ENCODE measurements around the gene PPP4R1.
"Not testable (repeated sequence)": the region's sequence is repeated elsewhere in the genome, so short reads cannot be mapped to it uniquely, and the experiment has no call there.

PPP4R1 gene

GRCh38 chr18:9630444-9630843, 16.1 kb upstream of the PPP4R1 start:
- DNase-seq (ENCODE audit: low read depth, low spot score) = no peak

DNA sequence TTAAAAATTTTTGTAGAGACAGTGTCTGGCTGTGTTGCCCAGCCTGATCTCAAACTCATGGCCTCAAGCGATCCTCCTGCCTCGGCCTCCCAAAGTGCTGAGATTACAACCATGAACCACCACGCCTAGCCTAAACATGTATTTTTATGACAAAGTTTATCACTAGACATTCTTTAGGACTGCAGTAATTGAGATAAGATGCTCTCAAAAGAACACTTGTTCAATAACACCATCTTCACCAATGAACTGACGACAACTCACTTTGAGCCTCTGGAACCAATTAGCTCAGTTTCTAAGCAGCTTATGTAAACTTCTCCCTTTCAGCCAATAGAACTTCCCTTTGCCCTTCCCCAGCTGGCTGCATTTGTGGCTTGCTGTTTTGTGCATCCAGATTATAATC, 15.3 kb upstream of the PPP4R1 start:
- no peak for DNase-seq (ENCODE audit: low read depth, low spot score)

- DNase-seq (ENCODE audit: low read depth, low spot score) = no peak
Observed at GRCh38 chr18:9628984-9629383, 14.6 kb upstream of the PPP4R1 start.

GRCh38 chr18:9627642-9628041, 13.3 kb upstream of the PPP4R1 start:
- no peak for DNase-seq (ENCODE audit: low read depth, low spot score)

DNA sequence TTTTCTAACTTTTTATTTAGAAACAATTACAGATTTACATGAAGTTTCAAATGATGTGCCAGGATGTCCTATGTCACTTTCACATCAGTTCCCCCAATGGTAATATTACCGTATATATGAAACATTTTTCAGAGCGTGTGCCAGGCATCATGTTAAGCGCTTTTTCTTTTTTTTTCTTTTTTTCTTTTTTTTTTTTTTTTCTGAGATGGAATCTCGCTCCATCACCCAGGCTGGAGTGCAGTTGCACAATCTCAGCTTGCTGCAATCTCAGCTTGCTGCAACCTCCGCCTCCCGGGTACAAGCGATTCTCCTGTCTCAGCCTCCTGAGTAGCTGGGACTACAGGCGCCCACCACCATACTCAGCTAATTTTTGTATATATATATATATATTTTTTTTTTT, 5.6 kb upstream of the PPP4R1 start:
- no peak for DNase-seq (ENCODE audit: low read depth, low spot score)

GRCh38 chr18:9619545-9619944, 5.2 kb upstream of the PPP4R1 start:
- DNase-seq (ENCODE audit: low read depth, low spot score) = no peak

- no peak for DNase-seq (ENCODE audit: low read depth, low spot score)
Observed at GRCh38 chr18:9619056-9619455, 4.7 kb upstream of the PPP4R1 start.

DNA sequence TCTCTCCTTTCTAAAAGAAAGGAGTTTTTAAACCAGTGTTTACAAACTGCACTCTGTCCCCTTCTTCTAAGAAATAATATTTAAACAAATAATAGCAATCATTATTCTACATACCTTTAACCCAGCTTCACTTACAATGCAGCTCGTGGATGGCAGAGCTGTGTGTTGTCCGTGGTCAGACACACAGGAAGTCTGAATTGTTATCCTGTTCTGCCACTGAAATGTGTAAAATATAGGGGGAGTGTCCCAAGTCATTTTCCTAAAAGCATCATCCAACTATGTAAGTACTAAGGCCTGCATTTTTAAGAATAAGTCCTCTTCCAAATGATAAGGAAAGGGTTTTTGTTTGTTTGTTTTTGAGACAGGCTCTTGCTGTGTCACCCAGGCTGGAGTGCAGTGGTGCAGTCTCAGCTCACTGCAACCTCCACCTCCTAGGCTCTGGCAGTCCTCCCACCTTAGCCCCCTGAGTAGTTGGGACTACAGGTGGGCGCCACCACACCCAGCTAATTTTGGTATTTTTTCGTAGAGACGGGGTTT, 2.7 kb upstream of the PPP4R1 start:
- DNase-seq (ENCODE audit: low read depth, low spot score) = no peak

GRCh38 chr18:9616049-9616448, 1.7 kb upstream of the PPP4R1 start:
- no peak for DNase-seq (ENCODE audit: low read depth, low spot score)

GRCh38 chr18:9615280-9615797, 980 bp upstream of the PPP4R1 start:
- no peak for DNase-seq (ENCODE audit: low read depth, low spot score)

DNA sequence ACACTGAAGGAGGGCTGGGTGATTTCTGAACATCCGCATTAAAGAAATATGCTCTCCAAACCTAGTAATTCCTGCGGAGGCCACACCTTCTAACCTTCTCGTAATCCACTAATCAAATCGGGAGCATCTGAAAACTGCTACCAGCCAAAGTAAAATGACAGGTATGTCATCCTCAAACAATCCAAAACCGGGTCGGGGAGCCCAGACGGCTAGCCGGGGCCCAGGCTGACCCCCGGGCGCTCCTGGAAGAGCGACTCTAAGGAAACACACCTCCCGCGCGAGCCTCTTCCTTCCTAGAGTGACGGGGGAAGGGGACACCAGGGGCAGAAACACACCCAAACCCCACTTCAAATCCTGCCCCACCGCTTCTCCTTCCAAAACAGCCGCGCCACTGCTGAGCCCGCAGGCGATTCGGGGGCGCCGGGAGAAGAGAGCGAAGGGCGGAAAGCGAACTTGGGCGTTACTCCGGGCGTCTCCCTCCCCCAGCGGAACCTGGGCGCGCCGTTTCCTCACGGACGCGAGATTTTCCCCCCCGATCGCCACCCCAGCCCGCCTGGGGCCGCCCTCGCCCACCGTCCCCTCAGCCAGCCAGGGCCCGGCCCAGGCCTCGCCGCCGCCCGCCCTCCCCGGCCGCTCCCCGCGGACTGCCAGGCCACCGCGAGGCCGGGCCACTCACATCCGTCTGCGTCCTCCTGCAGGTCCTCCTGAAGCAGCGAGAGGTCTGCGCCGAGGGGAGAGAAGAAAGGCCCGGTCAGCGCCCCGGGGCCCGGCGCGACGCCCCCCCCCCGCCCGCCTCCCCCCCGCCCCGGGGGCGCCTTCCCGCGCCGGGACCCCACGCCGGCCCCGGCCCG, 584 bp downstream of the PPP4R1 start:
- no peak for DNase-seq (ENCODE audit: low read depth, low spot score)

GRCh38 chr18:9612977-9613376, 1.4 kb downstream of the PPP4R1 start:
- DNase-seq (ENCODE audit: low read depth, low spot score) = no peak

- DNase-seq (ENCODE audit: low read depth, low spot score) = peak; percentile 14
Observed at GRCh38 chr18:9612215-9612830, 2.0 kb downstream of the PPP4R1 start.

DNA sequence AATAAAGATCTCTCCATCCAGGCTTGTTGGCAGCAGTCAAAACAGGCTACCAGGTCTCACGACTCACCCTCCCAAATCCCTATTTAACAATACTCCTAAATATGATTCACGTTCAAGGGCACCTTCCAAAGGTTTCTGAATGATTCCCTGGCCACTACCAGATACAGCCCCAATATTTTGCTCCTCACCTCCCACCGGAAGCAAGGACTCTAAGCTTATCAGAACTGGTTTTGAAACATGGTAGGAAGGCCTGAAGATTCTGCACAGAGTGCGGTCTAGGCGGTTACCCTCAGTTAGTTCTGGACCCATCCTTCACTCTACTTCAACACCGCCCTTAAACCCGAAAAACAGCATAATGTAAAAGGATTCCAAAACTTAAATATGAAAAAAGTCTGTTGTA, 5.2 kb downstream of the PPP4R1 start:
- no peak for DNase-seq (ENCODE audit: low read depth, low spot score)

DNA sequence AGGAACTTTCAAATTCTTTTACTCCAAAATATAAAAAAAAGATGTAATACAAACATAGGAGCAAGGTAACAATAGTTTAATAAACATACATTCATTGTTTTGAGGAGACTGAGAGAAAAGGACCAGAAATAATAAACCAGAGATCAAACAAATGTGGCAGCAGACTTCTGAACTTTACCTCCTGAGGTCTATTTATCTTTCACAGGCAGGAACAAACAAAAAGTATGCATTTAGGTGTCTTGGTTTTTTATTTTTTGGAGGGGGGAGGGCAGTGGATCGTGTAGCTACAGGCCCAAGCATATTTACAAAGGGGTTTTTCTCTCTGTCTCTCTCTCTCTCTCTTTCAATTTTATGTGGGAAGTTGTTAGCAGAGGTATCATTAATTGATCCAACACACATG, 5.6 kb downstream of the PPP4R1 start:
- DNase-seq (ENCODE audit: low read depth, low spot score) = no peak

- DNase-seq (ENCODE audit: low read depth, low spot score) = no peak
Observed at GRCh38 chr18:9608298-9608697, 6.1 kb downstream of the PPP4R1 start.

DNA sequence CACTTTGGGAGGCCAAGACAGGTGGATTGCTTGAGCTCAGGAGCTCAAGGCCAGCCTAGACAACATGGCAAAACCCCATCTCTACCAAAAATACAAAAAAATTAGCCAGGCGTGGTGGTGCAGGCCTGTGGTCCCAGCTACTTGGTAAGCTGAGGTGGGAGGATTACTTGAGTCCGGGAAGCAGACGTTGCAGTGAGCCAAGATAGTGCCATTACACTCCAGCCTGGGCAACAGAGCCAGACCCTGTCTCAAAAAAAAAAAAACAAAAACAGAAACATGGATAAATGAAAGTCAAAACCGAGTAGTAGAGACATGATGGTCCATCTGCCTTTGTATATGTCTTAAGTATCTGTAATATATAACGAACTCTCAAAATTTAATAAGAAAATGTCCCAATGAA, 7.2 kb downstream of the PPP4R1 start:
- DNase-seq (ENCODE audit: low read depth, low spot score) = not testable (repeated sequence)

DNA sequence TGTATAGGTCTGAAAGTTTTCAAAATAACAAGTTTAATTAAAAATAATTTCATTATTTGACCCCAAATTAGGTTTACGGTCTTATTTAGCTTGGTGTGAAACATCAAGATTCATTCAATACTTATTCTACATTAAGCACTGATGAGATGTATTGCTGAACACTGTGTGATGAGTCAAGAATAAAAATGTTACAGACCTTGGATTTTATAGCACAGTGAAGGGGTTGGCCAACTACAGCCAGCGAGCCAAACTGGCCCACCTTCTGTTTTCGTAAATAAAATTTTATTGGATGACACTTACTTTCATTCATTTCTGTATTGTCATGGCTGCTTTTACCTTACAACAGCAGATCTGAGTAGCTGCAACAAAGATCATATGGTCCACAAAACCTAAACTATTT, 8.3 kb downstream of the PPP4R1 start:
- no peak for DNase-seq (ENCODE audit: low read depth, low spot score)

- DNase-seq (ENCODE audit: low read depth, low spot score) = no peak
Observed at GRCh38 chr18:9604348-9604747, 10.0 kb downstream of the PPP4R1 start.

GRCh38 chr18:9599328-9599727, 15.0 kb downstream of the PPP4R1 start:
- no peak for DNase-seq (ENCODE audit: low read depth, low spot score)

GRCh38 chr18:9597609-9598008, 16.8 kb downstream of the PPP4R1 start:
- DNase-seq (ENCODE audit: low read depth, low spot score) = no peak

GRCh38 chr18:9596843-9597526, 17.4 kb downstream of the PPP4R1 start:
- no peak for DNase-seq (ENCODE audit: low read depth, low spot score)
